ENCODE results near the gene C9. TPM values are rescaled to one million over a fixed set of nuclear protein-coding genes. Genes with fewer than 3 reads are reported as not detected.

C9 gene
- total RNA-seq, 3 donors from 2014 or later = 0.12 TPM; not detected in 2

GRCh38 chr5:39370555-39371366 is 6.5 kb upstream of the C9 start:
- Histone ChIP-seq H3K9me3 (no peaks in the 10 kb centered on the region), H3K4me3 (no peak overlapping the region), H3K4me1 (ENCODE audit: low read depth) (peaks cover 17% of the 10 kb centered on the region), H3K36me3 (ENCODE audit: low read depth) (no peaks in the 10 kb centered on the region)
- intact Hi-C loops (cut with DNase I, micrococcal nuclease) = loop anchor here in 1 of 2 donors (10.0 kb wide), 1 partner anchor 204 kb away; no protein-coding TSS in a partner anchor
- DNase-seq (peak in 2 of 3 donors; percentile 45 to 60), ATAC-seq (peak; percentile 92)
- TF ChIP-seq CTCF (IDR thresholded peaks at IDR 0.05) = no peak

- ATAC-seq (no peak), DNase-seq (no peak)
- Histone ChIP-seq H3K36me3 (ENCODE audit: low read depth) (no peaks in the 10 kb centered on the region), H3K4me3 (no peak overlapping the region), H3K4me1 (ENCODE audit: low read depth) (peaks cover 17% of the 10 kb centered on the region), H3K9me3 (no peaks in the 10 kb centered on the region)
- TF ChIP-seq CTCF (IDR thresholded peaks at IDR 0.05) = no peak
- intact Hi-C loops (cut with DNase I, micrococcal nuclease) = no loop called here
These were observed 5.0 kb upstream of the C9 start for GRCh38 chr5:39369123-39369815.

- H3K4me3 ChIP-seq = no peak overlapping the region
- no peaks in the 10 kb centered on the region for H3K9me3 ChIP-seq
- DNase-seq (no peak), ATAC-seq (no peak)
- intact Hi-C loops (cut with DNase I, micrococcal nuclease) = no loop called here
- H3K36me3 ChIP-seq (ENCODE audit: low read depth) = no peaks in the 10 kb centered on the region
- TF ChIP-seq CTCF (IDR thresholded peaks at IDR 0.05) = no peak
- H3K4me1 ChIP-seq (ENCODE audit: low read depth) = peaks cover 15% of the 10 kb centered on the region
These were observed 3.8 kb upstream of the C9 start for GRCh38 chr5:39368116-39368515.

GRCh38 chr5:39367711-39368110 is 3.4 kb upstream of the C9 start:
- intact Hi-C loops (cut with DNase I, micrococcal nuclease) = no loop called here
- ATAC-seq (no peak), DNase-seq (no peak)
- H3K4me3 ChIP-seq = no peak overlapping the region
- peaks cover 14% of the 10 kb centered on the region for H3K4me1 ChIP-seq (ENCODE audit: low read depth)
- H3K9me3 ChIP-seq = no peaks in the 10 kb centered on the region
- no peak for TF ChIP-seq CTCF (IDR thresholded peaks at IDR 0.05)
- no peaks in the 10 kb centered on the region for H3K36me3 ChIP-seq (ENCODE audit: low read depth)

DNA sequence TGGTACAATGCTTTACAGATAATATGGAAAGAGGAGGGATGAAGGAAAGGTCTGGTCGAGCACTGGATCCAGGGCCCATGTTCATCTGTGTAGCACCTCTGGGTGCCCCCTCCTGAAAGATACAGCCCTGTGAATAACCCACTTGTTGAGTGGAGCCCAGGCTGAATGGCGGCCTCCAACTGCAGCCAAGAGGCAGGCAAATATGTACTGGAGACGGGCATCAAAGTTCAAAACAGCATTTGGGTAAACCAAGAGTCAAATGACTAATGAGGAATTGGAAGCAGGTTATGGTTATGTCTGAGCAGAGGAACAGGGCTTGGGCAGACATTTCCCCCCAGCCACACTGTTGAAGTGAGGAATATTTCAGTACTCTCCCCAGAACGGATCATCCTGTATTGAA is 1.1 kb downstream of the C9 start:
- H3K9me3 ChIP-seq = no peaks in the 10 kb centered on the region
- ATAC-seq = no peak
- intact Hi-C loops (cut with DNase I, micrococcal nuclease) = no loop called here
- no peak for DNase-seq
- no peak for TF ChIP-seq CTCF (IDR thresholded peaks at IDR 0.05)
- no peak overlapping the region for H3K4me3 ChIP-seq
- H3K36me3 ChIP-seq (ENCODE audit: low read depth) = no peaks in the 10 kb centered on the region
- H3K4me1 ChIP-seq (ENCODE audit: low read depth) = no peaks in the 10 kb centered on the region

All from mucosa of descending colon (tissue), 3 donors.